Central memory CD8-positive, alpha-beta T cell (primary cell): Measurements from ENCODE around the gene GNAT1.

Source experiments
- ATAC-seq: fragments of 150-1000 bp; cut with Tn5 transposase; replicated peaks from 2 replicates; pipeline ENCODE4 v1.10.0; 2022; ENCODE audit warnings: mild to moderate bottlenecking, moderate FRiP score, moderate number of reproducible peaks; ENCODE audit not compliant: poor library complexity, severe bottlenecking; ENCODE audit errors: extremely low read depth
- DNase-seq, 2 donors: peaks; one replicate each; pipeline ENCODE4 v3.0.0; 2021; ENCODE audit warnings: low spot score in 2 of 2
- H3K27ac Mint-ChIP-seq: one replicate; pipeline ENCODE4 v1.8.0; 2022; ENCODE audit warnings: low read depth, mild to moderate bottlenecking, moderate library complexity, mixed read lengths
- H3K27me3 Mint-ChIP-seq: one replicate; pipeline ENCODE4 v1.8.0; 2022; ENCODE audit warnings: mixed read lengths
- H3K36me3 Mint-ChIP-seq: one replicate; pipeline ENCODE4 v1.8.0; 2022; ENCODE audit warnings: mild to moderate bottlenecking, moderate library complexity, mixed read lengths; ENCODE audit not compliant: insufficient read depth
- H3K4me1 Mint-ChIP-seq: one replicate; pipeline ENCODE4 v1.8.0; 2022; ENCODE audit warnings: mixed read lengths
- H3K4me3 Mint-ChIP-seq: one replicate; pipeline ENCODE4 v1.8.0; 2022; ENCODE audit warnings: mild to moderate bottlenecking, moderate library complexity, mixed read lengths
- H3K9me3 Mint-ChIP-seq: one replicate; pipeline ENCODE4 v1.8.0; 2022; ENCODE audit warnings: mixed read lengths

GNAT1 gene

DNA sequence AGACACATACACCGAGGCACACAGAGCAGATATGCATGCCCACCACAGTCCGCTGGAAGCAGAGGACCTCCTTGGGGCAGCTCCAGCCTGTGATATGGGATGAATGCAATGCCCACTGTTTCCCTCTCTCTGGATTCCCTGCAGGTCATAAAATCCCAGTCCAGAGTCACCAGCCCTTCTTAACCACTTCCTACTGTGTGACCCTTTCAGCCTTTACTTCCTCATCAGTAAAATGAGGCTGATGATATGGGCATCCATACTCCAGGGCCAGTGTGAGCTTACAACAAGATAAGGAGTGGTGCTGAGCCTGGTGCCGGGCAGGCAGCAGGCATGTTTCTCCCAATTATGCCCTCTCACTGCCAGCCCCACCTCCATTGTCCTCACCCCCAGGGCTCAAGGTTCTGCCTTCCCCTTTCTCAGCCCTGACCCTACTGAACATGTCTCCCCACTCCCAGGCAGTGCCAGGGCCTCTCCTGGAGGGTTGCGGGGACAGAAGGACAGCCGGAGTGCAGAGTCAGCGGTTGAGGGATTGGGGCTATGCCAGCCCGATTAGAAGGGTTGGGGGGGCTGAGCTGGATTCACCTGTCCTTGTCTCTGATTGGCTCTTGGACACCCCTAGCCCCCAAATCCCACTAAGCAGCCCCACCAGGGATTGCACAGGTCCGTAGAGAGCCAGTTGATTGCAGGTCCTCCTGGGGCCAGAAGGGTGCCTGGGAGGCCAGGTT is at the start of gene GNAT1:
TSS of gene GNAT1 (plus strand) at position 675 of the 725 bp plus-strand sequence. CDS start 116 bp downstream, outside the sequence.
- H3K4me1 Mint-ChIP-seq: peaks cover 6% of the 10 kb centered on the region
- no peak within 1 kb of the TSS for H3K27ac Mint-ChIP-seq
- H3K4me3 Mint-ChIP-seq: no peak within 1 kb of the TSS
- peaks cover 4% of the 10 kb centered on the region for H3K36me3 Mint-ChIP-seq
- no peak for ATAC-seq
- DNase-seq: no peak
- no peaks in the 10 kb centered on the region for H3K9me3 Mint-ChIP-seq
- H3K27me3 Mint-ChIP-seq: no peaks in the 10 kb centered on the region

GRCh38 chr3:50146316-50146901 is 45.0 kb upstream of the GNAT1 start:
- DNase-seq (no peak), ATAC-seq (no peak)

DNA sequence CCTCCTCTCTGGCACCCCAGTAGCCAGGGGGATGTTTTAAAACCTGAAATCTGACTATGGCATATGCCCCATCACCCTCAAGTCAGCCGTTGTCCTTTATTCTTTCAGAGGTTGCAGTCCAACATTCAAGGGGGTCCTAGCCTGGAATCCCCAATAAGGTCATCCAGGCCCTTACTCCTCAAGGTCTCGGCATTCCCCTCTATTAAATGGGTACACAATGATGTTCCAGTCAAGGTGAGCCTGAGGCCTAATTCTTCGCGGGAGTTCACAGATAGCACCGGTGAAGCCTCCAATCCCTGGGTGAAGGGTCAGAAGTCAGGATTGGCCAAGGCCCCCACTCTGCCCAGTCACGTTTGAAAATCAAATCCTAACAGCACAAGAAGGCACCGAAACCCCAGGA is 44.4 kb upstream of the GNAT1 start:
- no peak for DNase-seq
- H3K4me3 Mint-ChIP-seq: no peak overlapping the region
- no peaks in the 10 kb centered on the region for H3K4me1 Mint-ChIP-seq
- ATAC-seq: no peak
- peaks cover 1% of the 10 kb centered on the region for H3K36me3 Mint-ChIP-seq
- H3K27me3 Mint-ChIP-seq: no peaks in the 10 kb centered on the region
- H3K9me3 Mint-ChIP-seq: no peaks in the 10 kb centered on the region
- H3K27ac Mint-ChIP-seq: no peak overlapping the region

More at GRCh38 chr3:50146316-50146901, 45.0 kb upstream of the GNAT1 start:
- Mint-ChIP-seq H3K27ac (no peak overlapping the region), H3K4me1 (no peaks in the 10 kb centered on the region), H3K36me3 (peaks cover 1% of the 10 kb centered on the region), H3K9me3 (no peaks in the 10 kb centered on the region), H3K4me3 (no peak overlapping the region), H3K27me3 (no peaks in the 10 kb centered on the region)

DNA sequence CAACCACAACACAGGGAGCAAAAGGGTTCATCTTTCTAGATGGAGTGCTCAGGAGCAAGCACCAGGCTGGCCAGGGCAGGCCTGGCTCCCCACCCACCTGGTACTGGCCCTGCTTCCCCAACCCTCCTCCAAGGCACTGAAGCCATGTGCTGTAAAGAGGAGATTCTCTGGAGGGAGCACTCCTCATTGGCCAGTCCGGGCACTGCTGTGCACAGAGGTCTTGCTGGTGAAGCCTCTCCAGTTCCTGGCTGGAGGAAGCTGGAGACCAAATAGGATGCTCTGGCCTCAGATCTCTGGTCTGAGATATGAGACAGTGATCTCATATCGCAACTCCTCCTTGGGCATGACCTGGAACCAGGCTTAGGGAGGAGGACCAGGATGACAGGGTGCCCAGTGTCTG is 44.0 kb upstream of the GNAT1 start:
- no peak for DNase-seq
- Mint-ChIP-seq H3K4me1 (no peaks in the 10 kb centered on the region), H3K4me3 (no peak overlapping the region), H3K27ac (no peak overlapping the region), H3K9me3 (no peaks in the 10 kb centered on the region), H3K36me3 (peaks cover 1% of the 10 kb centered on the region), H3K27me3 (no peaks in the 10 kb centered on the region)
- no peak for ATAC-seq

DNA sequence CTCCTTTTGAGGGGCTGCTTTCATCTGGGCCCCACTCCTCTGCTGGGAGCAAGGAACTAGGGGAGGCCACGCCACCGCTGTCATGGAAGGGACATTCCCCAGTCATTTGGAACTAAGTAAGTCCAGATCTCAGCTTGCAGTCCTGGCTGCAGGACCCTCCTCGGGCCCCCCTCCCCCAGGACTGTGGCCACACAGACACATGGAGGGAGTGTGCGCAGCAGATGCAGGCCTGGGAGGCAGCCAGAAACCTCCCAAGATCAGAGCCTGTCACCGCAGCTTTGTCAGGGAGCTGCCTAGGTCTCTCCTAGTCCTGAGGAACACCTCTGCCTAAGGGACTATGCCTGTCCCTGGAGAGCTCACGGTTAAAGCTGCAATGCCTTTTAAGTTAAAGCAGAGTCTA is 43.5 kb upstream of the GNAT1 start:
- Mint-ChIP-seq H3K27me3 (peaks cover under 1% of the 10 kb centered on the region), H3K4me3 (no peak overlapping the region), H3K4me1 (no peaks in the 10 kb centered on the region), H3K9me3 (no peaks in the 10 kb centered on the region), H3K36me3 (peaks cover 1% of the 10 kb centered on the region), H3K27ac (no peak overlapping the region)
- DNase-seq (no peak), ATAC-seq (no peak)

- Mint-ChIP-seq H3K9me3 (no peaks in the 10 kb centered on the region), H3K27ac (no peak overlapping the region), H3K27me3 (peaks cover 18% of the 10 kb centered on the region), H3K4me1 (peaks cover 10% of the 10 kb centered on the region), H3K36me3 (peaks cover 1% of the 10 kb centered on the region), H3K4me3 (no peak overlapping the region)
- ATAC-seq: no peak
- no peak for DNase-seq
Measured at GRCh38 chr3:50150404-50150750, 41.0 kb upstream of the GNAT1 start.

- Mint-ChIP-seq H3K27ac (no peak overlapping the region), H3K27me3 (peaks cover 24% of the 10 kb centered on the region)
Measured at GRCh38 chr3:50150863-50151686, 40.3 kb upstream of the GNAT1 start.

DNA sequence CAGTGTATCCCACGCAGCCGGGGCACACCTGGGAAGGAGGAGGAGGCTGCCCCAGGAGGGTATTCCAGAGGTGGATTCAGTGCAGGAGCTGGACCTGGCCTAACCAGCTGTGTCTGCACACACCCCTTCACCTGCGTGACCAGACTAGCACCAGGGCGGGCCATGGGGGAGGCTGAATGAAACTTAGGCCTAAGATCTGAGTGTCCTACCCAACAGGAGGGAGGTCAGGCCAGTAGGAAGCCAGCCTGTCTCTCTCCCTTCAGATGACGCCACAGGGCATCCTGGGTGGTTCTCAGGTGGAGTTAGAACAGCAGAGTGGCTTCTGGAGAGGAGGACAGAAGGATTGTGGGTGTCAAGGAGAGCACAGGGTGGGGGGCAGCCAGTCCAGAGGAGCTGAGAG is 39.7 kb upstream of the GNAT1 start:
- no peak for ATAC-seq
- Mint-ChIP-seq H3K9me3 (no peaks in the 10 kb centered on the region), H3K27me3 (peaks cover 30% of the 10 kb centered on the region)

More at GRCh38 chr3:50150863-50151686, 40.3 kb upstream of the GNAT1 start:
- H3K36me3 Mint-ChIP-seq: peaks cover 3% of the 10 kb centered on the region
- H3K4me1 Mint-ChIP-seq: peaks cover 16% of the 10 kb centered on the region
- no peaks in the 10 kb centered on the region for H3K9me3 Mint-ChIP-seq
- DNase-seq (no peak), ATAC-seq (no peak)
- H3K4me3 Mint-ChIP-seq: no peak overlapping the region

GRCh38 chr3:50153782-50154475 is 37.5 kb upstream of the GNAT1 start:
- Mint-ChIP-seq H3K27ac (no peak overlapping the region), H3K36me3 (peaks cover 4% of the 10 kb centered on the region), H3K4me3 (peak overlapping the region; percentile 83), H3K4me1 (peaks cover 21% of the 10 kb centered on the region), H3K27me3 (peaks cover 44% of the 10 kb centered on the region), H3K9me3 (no peaks in the 10 kb centered on the region)
- ATAC-seq (no peak), DNase-seq (no peak)

More for the DNA sequence above, 39.7 kb upstream of the GNAT1 start:
- H3K36me3 Mint-ChIP-seq: peaks cover 2% of the 10 kb centered on the region
- no peak for DNase-seq
- no peak overlapping the region for H3K27ac Mint-ChIP-seq
- H3K4me3 Mint-ChIP-seq: no peak overlapping the region
- H3K4me1 Mint-ChIP-seq: peaks cover 21% of the 10 kb centered on the region

DNA sequence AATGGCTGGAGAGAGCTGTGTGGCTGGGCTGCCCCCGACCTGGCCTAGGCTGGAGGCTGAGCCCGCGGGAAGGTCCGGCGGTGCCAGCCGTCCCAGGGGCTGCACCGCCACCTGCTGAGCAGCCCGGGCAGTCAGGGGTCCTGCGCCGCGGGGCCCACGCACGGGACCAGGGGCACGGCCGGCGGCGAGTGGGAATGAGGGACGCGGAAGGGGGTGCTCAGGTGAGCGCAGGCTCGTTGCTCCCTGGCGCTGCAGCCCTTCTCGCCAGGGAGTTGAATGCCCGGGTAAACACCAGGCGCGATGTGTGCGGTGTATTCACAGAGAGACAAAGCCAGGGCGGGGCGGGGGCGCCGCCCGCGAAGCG is 37.0 kb upstream of the GNAT1 start:
- H3K4me1 Mint-ChIP-seq: peaks cover 21% of the 10 kb centered on the region
- H3K4me3 Mint-ChIP-seq: peak overlapping the region; percentile 83
- DNase-seq (peak in 1 of 2 donors; percentile 15), ATAC-seq (peak; percentile 44)
- peaks cover 44% of the 10 kb centered on the region for H3K27me3 Mint-ChIP-seq
- H3K9me3 Mint-ChIP-seq: no peaks in the 10 kb centered on the region
- peaks cover 4% of the 10 kb centered on the region for H3K36me3 Mint-ChIP-seq
- H3K27ac Mint-ChIP-seq: no peak overlapping the region

DNA sequence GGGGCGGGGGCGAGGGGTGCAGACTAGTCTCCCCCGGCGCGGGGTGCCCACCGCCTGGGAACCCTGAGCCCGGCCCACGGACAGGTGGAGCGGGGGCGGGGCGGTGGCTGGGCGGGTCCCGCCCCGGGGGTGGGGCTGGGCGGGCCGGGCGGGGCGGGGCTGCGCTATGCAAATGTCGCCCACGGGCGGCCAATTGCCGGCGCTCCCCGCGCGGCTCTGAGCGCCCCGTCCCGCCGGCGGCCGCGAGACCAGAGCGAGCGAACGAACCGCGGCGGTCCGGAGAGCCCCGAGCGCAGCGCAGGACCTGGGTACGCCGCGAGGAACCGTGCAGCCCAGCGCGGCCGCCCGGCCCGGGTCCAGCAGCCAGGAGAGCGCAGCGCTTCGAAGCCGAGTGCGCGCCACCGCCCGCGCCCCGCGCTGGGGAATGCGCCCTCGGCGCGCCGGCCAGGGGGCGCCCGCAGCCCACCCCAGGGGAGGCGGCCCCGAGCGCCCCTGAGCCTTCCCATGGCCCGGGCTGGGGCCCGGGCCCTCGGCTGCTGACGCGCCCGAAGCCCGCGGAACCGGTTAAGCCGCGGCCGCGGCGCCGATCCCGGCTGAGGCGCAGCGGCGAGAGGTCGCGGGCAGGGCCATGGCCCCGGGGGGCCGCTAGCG is 36.4 kb upstream of the GNAT1 start, which contains the start of gene SEMA3F:
TSS of gene SEMA3F (plus strand) at position 485 of the 651 bp plus-strand sequence. CDS start 4,299 bp downstream, outside the sequence.
- Mint-ChIP-seq H3K27me3 (peaks cover 44% of the 10 kb centered on the region), H3K4me1 (peaks cover 21% of the 10 kb centered on the region), H3K9me3 (no peaks in the 10 kb centered on the region), H3K4me3 (peak within 1 kb of the TSS; percentile 83), H3K27ac (no peak within 1 kb of the TSS), H3K36me3 (peaks cover 4% of the 10 kb centered on the region)
- peak; percentile 21 to 23 for DNase-seq
- ATAC-seq: peak; percentile 91

DNA sequence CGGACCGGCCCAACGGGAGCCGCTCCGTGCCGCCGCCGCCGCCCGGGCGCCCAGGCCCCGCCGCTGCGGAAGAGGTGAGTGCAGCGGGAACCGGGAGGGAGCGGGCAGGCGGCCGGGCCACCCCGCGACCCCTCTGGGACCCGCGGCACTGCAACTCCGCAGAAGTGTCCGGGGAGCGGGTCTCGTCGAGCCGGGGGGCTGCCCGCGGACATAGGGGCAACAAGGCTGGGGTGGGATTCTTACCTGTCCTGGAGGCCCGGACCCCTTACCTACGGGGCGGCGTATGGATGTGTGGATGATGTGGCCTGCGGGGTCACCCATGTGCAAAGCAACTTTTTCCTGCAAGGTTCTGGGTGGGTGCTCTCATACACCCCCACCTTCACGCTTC is 35.9 kb upstream of the GNAT1 start:
- Mint-ChIP-seq H3K27ac (no peak overlapping the region), H3K36me3 (peaks cover 4% of the 10 kb centered on the region), H3K4me1 (peaks cover 21% of the 10 kb centered on the region), H3K9me3 (no peaks in the 10 kb centered on the region), H3K4me3 (peak overlapping the region; percentile 70), H3K27me3 (peaks cover 44% of the 10 kb centered on the region)
- DNase-seq: no peak
- ATAC-seq: no peak
